Pancreas (tissue), 10 donors: Measurements from ENCODE around the gene SNX27. TPM values are rescaled to one million over a fixed set of nuclear protein-coding genes. Genes with fewer than 3 reads are reported as not detected.
"Not testable (repeated sequence)": the region's sequence is repeated elsewhere in the genome, so short reads cannot be mapped to it uniquely, and the experiment has no call there.

Source experiments
- ATAC-seq, 4 donors: fragments of 200-7000 bp; cut with Tn5 transposase; one replicate each; pipeline versions ENCODE4 v1.8.0 to v1.9.1; 2020; ENCODE audit warnings: mild to moderate bottlenecking in 4 of 4, moderate library complexity in 4 of 4
- DNase-seq, 6 donors: peaks; one replicate each; pipeline ENCODE4 v3.0.0-alpha.2; 2020
- FAIRE-seq: peaks from 2 replicates; lab custom pipeline; 2012; peaks lifted over from hg19 to GRCh38; lab: Jason Lieb, UNC
- H3K27ac ChIP-seq, 4 donors: fragments of 200-600 bp; sonication (generic); 1 replicate in 3 of 4; 2 replicates in 1 of 4; pipeline versions ENCODE4 v1.5.0 to v1.8.0; 2020
- H3K27me3 ChIP-seq, 4 donors: fragments of 200-600 bp; one replicate each; pipeline ENCODE4 v1.8.0; 2021
- H3K36me3 ChIP-seq, 3 donors: fragments of 200-600 bp; sonication (generic) in 1 of 3; one replicate each; pipeline versions ENCODE4 v1.5.0 to v1.8.0; 2020 to 2021
- H3K4me1 ChIP-seq, 3 donors: fragments of 200-600 bp; one replicate each; pipeline ENCODE4 v1.8.0; 2021
- H3K4me3 ChIP-seq, 4 donors: fragments of 200-600 bp; sonication (generic) in 2 of 4; one replicate each; pipeline versions ENCODE4 v1.5.0 to v1.8.0; 2020 to 2021
- H3K9me3 ChIP-seq, 4 donors: fragments of 200-600 bp; one replicate each; pipeline ENCODE4 v1.8.0; 2021
- CTCF ChIP-seq, 4 donors: fragments of 200-600 bp; sonication (generic) in 3 of 4; IDR thresholded peaks; one replicate each; pipeline versions ENCODE4 v1.5.0 to v1.8.0; 2021; ENCODE audit warnings: antibody characterized with exemption in 4 of 4
- WGBS, 2 donors: extraction: QIAGEN DNeasy Blood & Tissue Kit; methylation state at CpG; one replicate each; pipeline ENCODE4 v1.1.7; 2013; 5-methylcytosine and 5-hydroxymethylcytosine counted together
- intact Hi-C, 3 donors: fragments of 100-400 bp; cut with DNase I; formaldehyde crosslinking; loops; one replicate each; pipeline versions ENCODE4 v1.11.1 to v1.14.2; 2022
- polyA plus RNA-seq, 2 donors: library from polyadenylated mRNA; stranded (reverse); fragments of 200-250 nt; gene quantifications; one replicate each; pipeline ENCODE4 v1.2.3, GENCODE V29; 2013
- total RNA-seq, 6 donors: library from RNA; stranded (reverse); fragmentation: NEBNext Ultra II Directional in 4 of 6; extraction: Animal tissue kit (Norgen Biotek cat#: 25700) in 4 of 6; gene quantifications; one replicate each; pipeline versions ENCODE4 v1.2.1 to v1.2.4, GENCODE V29; 2021 to 2023
- donor health status: healthy with polysubstance abuse.
- donor health status: DM: no; HTN: no; CAD: no; lungs with moderate emphysema.
- donor health status: DM: no; HTN: no; CAD: no.
- donor health status: control.
- donor health status: control.
- donor health status: Bipolar disorder and iron deficiency.
- donor health status: DM: yes; HTN: yes; CAD: no.
- donor health status: DM: no; HTN: no; CAD: no.
- donor health status: DM: no; HTN: no; CAD: no.
- donor health status: DM: yes; HTN: yes; CAD: no.

The SNX27 gene
- total and polyA plus RNA-seq, 8 donors = 5.9 to 23.4 (median 11.9) TPM

GRCh38 chr1:151729157-151729965 lies 117.5 kb downstream of the SNX27 start:
- peaks cover 10 to 21% (median 11%) of the 10 kb centered on the region in 3 donors for H3K4me1 ChIP-seq
- ATAC-seq (peak; percentile 83 to 92 (median 88)), FAIRE-seq (no peak), DNase-seq (peak in 1 of 6 donors; percentile 13)
- no peaks in the 10 kb centered on the region for H3K36me3 ChIP-seq
- H3K27me3 ChIP-seq = no peaks in the 10 kb centered on the region
- intact Hi-C loops = no loop called here
- H3K4me3 ChIP-seq = no peak overlapping the region
- WGBS, 2 donors = 29 to 33% methylated on average over 10 of the region's 10 CpGs
- H3K27ac ChIP-seq = peak overlapping the region; percentile 39 to 83 (median 78)
- no peak for TF ChIP-seq CTCF (IDR thresholded peaks at IDR 0.05)
- no peaks in the 10 kb centered on the region for H3K9me3 ChIP-seq

- Histone ChIP-seq H3K9me3 (no peaks in the 10 kb centered on the region), H3K4me3 (no peak overlapping the region), H3K27ac (peak overlapping the region in 3 of 4 donors; percentile 78 to 83 (median 78)), H3K36me3 (no peaks in the 10 kb centered on the region), H3K4me1 (peaks cover 10 to 21% (median 11%) of the 10 kb centered on the region in 3 donors), H3K27me3 (no peaks in the 10 kb centered on the region)
- DNase-seq (peak in 1 of 6 donors; percentile 2), ATAC-seq (peak in 3 of 4 donors; percentile 19 to 42 (median 25)), FAIRE-seq (no peak)
- TF ChIP-seq CTCF (IDR thresholded peaks at IDR 0.05) = no peak
- intact Hi-C loops = loop anchor here in 1 of 3 donors (10.0 kb wide), 1 partner anchor 135 kb away; no protein-coding TSS in a partner anchor
- WGBS, 2 donors = 68 to 70% methylated on average over 4 of the region's 4 CpGs
Observed at GRCh38 chr1:151729966-151730291, 118.1 kb downstream of the SNX27 start.

GRCh38 chr1:151733126-151733525 lies 121.3 kb downstream of the SNX27 start:
- DNase-seq (no peak), ATAC-seq (no peak), FAIRE-seq (no peak)
- intact Hi-C loops = loop anchor here in 1 of 3 donors (10.0 kb wide), 1 partner anchor 138 kb away; no protein-coding TSS in a partner anchor
- WGBS, 2 donors = 63 to 70% methylated on average over 3 of the region's 3 CpGs
- Histone ChIP-seq H3K4me3 (no peak overlapping the region), H3K27me3 (no peaks in the 10 kb centered on the region), H3K9me3 (no peaks in the 10 kb centered on the region), H3K27ac (no peak overlapping the region), H3K4me1 (peaks cover 10 to 21% (median 11%) of the 10 kb centered on the region in 3 donors), H3K36me3 (no peaks in the 10 kb centered on the region)
- TF ChIP-seq CTCF (IDR thresholded peaks at IDR 0.05) = no peak

- H3K27ac ChIP-seq, H3K27me3 ChIP-seq, H3K4me3 ChIP-seq, ATAC-seq, H3K36me3 ChIP-seq, DNase-seq, H3K9me3 ChIP-seq, FAIRE-seq: not testable (repeated sequence)
- H3K4me1 ChIP-seq = peaks cover 6 to 17% (median 11%) of the 10 kb centered on the region in 3 donors
- 86 to 91% methylated on average over 9 of the region's 9 CpGs for WGBS, 2 donors
- intact Hi-C loops = loop anchor here in 2 of 3 donors (2.0 to 10.0 kb wide), 2 partner anchors 139 kb away; no protein-coding TSS in a partner anchor
Observed at GRCh38 chr1:151733995-151734394, 122.1 kb downstream of the SNX27 start.

GRCh38 chr1:151737026-151737425 lies 125.2 kb downstream of the SNX27 start:
- peaks cover 0 to 4% (median 0%) of the 10 kb centered on the region in 3 donors for H3K4me1 ChIP-seq
- no peaks in the 10 kb centered on the region for H3K27me3 ChIP-seq
- intact Hi-C loops = loop anchor here in 1 of 3 donors (10.0 kb wide), 1 partner anchor 142 kb away; no protein-coding TSS in a partner anchor
- TF ChIP-seq CTCF (IDR thresholded peaks at IDR 0.05) = no peak
- H3K9me3 ChIP-seq = no peaks in the 10 kb centered on the region
- ATAC-seq = no peak
- H3K36me3 ChIP-seq = no peaks in the 10 kb centered on the region
- no peak for DNase-seq
- no peak overlapping the region for H3K4me3 ChIP-seq
- 72 to 84% methylated on average over 2 of the region's 2 CpGs for WGBS, 2 donors
- no peak overlapping the region for H3K27ac ChIP-seq
- no peak for FAIRE-seq
